Daoy (cell line): ENCODE data around the gene RRP1. TPM values are rescaled to one million over a fixed set of nuclear protein-coding genes. Genes with fewer than 3 reads are reported as not detected.

ENCODE experiments used
- DNase-seq: peaks from one replicate; pipeline ENCODE4 v3.0.0-alpha.2; 2015; ENCODE audit warnings: low read depth
- total RNA-seq: library from RNA; depleted of rRNA; stranded (reverse); fragments of >200 nt; shearing (Covaris generic); gene quantifications from 2 replicates; pipeline ENCODE4 v1.2.3, GENCODE V29; 2014

Gene RRP1
- total RNA-seq, 1 experiment from 2014 or later = 56.5 TPM

DNA sequence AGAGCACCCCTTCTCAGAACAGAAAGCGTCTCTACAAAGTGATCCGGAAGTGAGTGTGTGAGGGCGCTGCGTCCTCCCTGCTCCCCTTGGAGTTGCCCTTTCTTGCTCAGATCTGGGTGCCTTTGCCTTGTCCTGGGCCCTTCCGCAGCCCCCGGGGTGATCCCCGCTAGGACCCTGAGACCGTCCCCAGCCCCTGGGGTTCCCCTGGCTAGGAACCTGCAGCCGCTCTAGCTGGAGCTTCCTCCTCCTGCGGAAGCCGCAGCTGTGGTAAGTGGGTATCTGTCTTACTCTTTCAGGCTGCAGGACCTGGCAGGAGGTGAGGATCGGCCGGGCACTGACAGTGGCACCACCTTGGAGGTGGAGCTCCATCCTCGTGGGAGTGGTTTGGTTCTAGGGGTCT, 11.2 kb downstream of the RRP1 start:
- no peak for DNase-seq

DNA sequence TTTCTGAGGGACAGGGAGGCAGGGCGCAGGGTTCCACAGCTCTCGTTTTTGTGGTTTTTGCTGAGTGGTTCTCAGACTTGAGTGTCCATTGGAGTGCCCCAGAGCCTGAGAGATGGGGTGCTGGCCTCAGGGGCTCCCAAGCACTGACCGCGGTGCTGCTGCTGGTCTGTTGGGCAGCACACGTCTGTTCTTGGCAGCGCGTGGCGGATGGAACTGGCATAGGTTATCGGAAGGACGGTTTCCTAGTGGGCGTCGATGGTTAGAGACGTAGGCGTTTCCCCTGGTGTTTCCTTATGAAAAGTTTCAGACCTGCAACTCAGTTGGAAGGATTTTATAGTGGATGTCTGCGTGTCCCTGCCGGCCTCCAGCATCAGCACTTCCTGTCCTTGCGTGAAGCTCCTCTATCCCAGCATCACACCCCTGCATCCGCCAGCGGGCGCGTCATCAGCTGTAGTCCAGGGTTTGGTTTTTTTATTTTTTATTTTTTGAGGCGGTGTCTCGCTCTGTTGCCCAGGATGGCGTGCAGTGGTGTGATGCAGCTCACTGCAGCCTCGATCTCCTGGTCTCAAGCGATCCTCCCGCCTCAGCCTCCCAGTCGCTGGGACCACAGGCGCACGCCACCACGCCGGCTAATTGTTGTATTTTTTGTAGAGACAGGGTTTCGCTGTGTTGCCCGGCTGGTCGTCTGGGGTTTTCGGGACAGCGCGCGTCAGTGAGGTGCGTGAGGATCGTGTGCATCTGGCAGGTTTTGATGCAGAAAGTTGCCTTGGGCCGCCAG, 11.8 kb downstream of the RRP1 start:
- no peak for DNase-seq

DNA sequence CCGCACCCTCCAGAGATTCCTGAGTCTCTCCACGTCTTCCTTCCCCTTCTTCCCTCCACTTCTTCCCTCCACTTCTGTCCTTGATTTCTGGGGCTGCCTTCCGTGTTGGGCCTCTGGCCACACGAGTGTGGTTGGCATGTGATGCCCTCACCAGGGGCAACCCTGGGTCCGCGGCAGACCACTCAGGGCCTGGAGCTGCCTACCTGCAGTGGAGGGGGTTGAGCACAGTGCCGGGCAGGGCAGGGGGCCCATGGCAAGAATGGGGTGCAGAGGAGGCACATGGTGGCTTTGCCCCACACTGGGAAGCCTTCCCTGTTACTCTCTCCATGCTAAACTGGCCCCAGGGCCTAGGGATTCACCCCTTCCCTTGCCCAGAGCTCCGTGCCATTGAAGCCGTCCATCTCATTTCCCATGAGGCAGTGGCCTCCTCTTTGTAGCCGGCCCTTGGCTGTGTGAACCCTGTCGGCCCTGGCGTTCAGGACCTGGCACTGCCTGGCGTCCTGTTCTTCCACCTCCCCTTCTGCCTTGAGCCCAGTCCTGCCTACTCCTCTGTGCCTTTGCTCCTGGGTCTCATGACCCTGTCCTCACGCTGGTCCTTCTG, 13.4 kb downstream of the RRP1 start:
- DNase-seq = no peak

DNA sequence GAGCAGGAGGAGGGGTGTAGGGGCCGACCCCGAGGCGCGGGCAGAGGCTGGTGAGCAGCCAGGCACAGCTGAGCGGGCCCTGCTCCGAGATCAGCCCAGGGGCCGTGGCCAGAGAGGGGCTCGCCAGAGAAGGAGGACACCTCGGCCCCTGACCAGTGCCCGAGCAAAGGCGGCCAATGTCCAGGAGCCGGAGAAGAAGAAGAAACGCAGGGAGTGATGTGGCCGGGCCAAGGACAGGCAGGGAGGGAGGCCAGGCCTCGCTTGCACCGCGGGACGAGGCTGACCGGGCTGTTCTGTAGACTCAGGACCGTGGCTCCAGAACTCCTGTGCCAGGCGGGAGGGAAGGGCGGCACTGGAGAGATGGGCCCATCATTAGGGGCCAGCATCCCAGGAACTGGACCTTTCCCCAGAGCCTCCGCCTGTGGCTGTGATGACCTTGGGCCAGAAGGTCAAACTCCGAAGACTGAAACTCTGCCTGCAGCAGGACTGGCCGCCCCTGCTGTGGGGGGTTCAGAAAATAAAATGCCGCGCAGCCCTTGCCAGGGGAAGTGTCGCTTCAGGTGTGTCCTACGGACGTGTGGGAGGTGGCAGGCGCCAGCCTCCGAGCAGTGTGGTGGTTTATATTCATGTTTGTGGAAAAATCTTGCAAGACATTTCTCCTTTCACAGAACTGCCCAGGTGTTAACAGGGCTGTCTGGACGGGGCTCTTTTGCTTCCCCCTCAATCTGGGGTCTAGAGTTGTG, 14.4 kb downstream of the RRP1 start:
- DNase-seq = no peak

DNA sequence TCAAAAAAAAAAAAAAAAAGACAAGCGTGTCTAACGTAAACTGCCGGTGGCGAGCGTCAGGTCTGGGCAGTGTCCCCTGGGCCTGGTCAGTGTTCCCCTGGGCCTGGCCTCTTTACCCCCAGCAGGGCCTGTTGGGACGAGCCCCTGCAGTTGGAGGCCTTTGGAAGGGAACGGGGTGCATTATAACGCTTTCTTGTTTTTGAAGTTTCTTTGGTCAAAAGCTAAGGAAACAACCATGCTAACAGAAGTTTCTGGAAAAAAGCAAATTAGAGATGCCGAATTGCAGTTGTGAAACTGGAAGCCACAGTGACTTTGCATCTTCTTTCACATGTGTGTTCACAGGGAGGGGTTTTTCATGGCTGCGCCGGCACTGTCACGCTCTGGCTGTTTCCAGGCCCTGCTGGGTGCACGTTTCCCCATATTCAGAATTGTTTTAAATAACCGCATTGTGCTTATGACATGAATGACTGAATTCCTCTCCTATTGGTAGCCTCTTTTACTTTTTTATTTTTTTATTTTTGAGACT, 16.0 kb downstream of the RRP1 start:
- no peak for DNase-seq

DNA sequence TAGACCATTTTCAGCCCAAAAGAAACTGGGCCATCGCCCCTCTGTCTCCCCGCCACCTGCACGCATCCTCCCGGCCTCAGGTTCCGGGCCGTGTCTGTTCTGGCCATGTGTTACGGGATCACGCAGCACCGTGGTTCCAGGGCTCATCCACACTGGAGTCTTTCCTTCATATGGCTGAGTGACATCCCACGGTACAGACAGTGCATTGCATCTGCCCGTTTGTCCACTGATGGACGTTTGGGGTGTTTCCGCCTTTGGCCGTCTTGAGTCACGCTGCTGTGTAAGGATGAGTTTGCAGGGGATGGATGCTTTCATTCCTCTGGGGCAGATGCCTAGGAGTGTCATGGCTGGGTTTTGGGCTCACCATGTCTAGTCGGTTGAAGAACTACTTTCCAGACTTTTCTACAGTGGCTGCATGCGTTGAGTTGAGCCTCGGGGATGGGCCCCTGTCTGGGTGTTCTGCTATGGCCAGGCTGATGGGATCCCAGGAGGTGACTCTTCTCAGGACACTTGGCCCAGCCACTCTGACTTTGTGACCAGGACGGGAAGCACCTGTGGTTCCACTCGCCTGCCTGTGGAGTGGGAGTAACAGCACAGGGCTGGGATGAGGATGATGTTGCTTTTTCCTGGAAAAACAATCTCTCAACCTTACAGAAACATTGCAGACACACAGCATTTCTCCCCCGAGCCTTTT, 16.8 kb downstream of the RRP1 start:
- DNase-seq = no peak

DNA sequence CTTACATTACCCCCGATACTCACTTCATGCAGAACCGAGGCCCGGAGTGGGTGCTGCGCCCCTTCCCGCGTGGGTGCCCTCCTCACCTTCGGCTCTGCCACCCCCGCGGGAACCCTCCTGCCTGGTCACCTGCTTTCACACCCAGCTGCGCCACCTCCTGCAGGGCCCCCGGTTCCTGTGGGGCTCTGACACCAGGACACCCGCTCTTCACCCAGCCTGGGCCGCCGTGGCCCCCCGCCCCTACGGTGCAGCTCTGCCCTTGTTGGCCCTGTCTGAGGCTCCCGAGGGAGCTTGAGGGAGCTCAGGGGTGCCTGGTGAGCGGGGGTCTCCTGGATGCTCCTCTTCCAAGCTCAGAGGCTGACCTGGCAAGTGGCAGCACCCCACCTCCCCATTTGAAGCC, 19.0 kb downstream of the RRP1 start:
- DNase-seq = no peak

DNA sequence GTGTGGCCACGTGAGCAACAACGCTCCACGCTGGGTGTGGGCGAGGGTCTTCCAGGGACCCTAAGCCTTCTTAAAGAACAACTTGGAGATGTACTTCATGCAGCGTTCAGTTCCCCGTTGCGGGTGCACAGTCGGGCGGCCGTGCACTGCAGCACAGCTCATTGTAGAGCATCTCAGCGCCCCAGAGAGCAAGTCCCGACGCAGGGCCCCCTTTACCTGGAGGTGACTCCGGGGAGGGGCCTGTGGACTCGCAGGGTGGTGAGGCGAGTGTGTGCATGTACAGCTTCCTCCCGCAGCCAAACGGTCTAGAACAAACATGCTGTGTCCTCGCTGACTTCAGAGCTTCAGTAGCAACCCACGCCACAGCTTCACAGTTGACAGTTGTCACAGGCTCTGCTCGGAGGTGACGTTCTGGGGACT, 19.5 kb downstream of the RRP1 start:
- no peak for DNase-seq

DNA sequence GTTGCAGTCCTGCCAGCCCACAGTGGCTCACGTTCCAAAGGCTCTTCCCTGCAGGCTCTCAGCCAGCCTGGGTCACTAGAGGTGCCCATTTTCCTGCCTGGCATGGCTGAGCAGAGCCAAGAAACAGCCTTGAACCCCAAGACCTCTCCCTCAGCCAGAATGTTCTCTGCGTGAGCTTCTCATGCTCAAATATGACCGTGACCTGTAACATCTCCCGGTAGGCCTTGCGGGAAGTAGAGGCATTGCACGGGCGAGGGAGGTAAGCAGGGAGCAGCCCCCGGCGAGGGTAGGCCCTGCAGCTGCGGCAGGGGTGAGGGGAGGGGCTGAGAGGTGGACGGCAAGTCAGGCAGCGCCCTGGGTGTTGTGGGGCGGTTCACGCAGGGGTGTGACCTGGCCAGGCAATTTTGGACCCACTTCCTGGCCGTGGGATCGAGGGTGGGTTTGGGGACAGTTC, 20.0 kb downstream of the RRP1 start:
- DNase-seq = no peak

DNA sequence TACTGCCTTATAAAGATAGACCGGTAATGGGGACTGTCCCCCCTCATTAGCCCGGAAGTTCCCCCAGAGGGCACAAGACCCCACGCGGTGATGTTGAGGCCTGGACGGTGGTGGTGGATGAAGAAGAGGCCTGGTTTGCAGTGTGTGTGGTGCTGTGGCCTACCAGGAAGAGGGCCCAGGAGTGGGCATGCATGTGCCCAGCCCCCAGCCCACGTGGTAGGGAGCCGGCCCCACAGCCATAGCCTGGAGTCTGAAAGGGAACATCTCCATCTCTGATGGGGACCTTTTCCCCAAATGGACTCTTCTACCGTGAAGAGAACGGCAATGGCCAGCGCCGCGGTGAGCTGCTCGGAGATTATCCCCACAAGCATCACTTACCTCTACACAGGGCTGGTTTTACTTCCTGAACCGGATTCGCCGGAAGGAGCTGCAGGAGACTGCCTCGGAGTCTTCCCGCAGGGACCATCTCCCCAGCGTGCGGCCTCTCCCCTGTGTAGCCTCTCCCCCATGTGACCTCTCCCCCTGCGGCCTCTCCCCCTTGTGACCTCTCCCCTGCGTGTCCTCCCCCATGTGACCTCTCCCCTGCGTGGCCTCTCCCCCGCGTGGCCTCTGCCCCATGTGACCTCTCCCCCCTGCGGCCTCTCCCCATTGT, 20.6 kb downstream of the RRP1 start:
- DNase-seq = no peak

DNA sequence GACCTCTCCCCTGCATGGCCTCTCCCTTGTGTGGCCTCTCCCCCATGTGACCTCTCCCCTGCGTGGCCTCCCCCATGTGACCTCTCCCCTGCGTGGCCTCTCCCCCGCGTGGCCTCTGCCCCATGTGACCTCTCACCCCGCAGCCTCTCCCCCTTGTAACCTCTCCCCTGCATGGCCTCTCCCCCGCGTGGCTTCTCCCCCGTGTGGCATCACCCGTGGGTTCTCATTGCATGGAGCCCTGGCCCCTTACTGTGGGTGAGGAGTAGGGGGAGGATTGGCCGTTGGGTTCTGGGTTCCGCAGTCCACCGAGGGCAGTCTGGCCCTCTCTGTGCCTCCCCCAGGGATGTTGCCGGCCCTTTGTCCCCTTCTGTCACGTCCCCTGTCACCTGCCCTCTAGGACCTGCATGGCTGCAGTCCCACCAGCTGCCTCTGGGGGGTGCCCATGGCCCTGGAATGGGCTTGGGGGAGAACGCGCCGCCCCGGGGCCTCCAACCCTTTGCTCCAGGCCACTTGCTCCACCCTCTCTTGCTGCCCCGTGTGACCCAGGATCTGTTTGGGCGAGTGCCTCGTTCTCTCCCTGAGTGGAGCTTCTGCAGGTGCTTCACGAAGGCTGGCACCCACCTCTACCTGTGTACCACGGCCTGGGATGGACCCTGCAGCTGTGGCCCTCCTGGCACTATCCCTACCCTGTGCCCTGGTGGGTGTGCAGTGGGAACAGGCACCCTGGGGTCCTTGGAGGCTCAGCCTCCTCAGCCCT, 21.3 kb downstream of the RRP1 start:
- DNase-seq = peak; percentile 84

DNA sequence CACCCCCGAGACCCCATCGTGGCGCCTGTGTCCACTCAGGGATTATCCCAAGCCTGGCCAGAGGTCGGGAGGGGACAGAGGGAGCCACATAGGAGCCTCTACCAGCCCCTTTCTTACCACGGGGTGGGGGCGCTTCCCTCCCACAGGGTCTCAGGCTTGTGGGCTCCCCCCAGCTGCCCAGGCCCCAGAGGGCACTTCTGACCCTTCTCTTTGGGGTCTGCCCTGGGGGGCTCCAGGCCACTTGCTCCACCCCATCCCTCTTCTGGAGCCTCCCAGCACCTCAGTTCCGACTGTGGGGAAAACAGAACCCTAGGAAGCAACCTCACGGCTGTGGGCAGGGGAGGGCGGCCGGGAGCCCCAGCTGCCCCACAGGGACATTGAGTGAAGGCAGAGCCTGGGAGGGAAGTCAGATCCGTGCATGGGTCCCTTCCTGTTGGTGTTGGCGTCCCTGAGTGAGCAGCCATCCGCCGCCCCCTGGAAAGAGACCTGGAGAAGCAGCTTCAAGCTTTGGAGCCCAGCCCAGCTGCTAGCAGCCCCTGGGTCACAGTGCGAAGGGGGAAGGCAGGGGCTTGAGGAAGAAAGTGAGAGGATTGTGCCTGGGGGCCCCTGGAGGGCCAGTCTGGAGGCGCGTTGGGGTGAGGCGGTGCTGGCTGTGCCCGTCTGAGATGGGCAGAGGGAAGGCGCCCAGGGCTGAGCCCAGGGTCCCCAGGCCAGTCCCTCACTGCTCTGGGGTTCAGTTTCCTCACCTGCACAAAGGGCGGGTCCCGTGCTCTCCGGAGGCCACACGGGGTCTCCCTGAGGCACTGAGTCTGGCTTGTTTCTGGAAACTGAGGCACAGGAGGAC, 22.1 kb downstream of the RRP1 start:
- no peak for DNase-seq

DNA sequence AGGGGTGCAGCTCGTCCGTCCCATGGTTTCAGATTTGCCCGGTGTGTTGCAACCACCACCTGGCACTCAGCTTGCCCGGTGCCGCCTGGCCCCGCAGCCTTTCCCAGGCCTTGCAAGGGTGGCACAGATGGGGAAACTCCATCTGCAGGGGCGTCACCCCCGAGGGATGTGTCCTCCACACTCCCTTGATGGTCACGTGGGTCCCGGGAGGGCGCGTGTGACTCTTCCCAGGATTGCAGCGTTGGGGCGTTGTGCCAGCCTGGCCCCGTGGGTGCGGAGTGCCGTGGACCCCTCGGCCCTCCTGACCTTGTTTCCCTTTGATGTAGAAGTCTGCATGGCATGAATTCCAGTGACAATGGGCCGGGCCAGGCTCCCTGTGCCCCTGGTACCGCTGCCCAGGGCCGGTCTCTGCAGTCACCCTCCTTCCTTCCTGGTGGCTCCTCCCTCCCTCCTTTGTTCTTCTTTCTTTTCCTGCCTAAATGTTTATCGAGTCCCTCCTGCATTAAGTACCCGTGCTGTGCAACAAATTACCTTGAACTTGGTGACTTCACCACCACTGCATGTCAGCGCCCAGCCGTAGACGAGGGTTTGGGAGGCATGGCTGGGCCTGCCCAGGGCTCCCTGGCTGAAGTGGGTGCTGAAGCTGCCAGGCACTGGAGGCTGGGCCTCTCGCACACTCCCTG, 22.9 kb downstream of the RRP1 start:
- peak; percentile 49 for DNase-seq

DNA sequence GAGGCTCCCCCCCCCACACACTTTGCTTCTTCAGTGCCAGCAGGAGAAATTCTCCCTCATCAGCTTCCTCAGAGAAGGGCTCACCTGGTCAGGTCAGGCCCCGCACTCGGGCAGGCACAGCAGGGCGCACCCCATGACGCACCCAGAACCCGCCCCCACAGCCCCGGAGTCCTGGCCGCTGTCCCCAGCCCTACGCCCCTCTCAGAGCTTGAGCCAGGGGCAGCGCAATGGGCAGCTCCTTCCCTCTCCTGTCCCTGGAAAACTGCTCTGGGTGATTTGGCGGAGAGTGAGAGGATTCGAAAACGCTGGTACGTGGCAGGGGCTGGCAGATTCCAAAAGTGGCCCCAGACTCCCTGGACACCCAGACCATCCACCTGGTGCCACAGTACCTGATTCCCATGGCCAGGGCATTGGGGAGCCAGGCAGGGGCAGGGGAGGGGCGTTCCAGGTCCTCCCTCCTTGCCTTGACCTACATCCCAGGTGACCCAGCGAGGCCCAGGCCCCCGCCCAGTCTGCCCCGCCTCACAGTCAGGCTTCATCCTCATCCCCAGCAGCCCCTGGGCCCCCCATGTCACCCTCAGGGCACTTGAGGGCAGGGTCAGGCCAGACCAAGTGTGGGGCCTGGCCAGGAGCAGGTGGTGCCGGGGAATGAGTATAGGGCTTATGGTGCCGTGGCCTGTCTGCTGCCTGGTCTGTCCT, 23.7 kb downstream of the RRP1 start:
- DNase-seq = no peak

DNA sequence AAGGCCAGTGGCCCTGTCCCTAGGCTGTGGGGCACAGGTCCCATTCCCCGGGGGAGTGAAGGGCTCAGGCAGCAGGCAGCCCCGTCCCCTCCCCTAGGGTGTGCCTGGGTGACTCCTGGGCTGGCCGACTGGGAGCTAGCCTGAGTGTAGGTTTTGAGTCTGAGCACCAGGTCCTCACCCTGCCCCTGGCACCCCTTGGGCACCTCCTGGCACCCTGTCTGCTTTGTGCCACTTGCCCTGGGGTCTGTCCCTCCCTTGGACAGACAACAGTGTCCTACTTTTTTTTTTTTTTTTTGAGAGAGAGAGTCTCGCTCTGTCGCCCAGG, 24.2 kb downstream of the RRP1 start:
- no peak for DNase-seq

DNA sequence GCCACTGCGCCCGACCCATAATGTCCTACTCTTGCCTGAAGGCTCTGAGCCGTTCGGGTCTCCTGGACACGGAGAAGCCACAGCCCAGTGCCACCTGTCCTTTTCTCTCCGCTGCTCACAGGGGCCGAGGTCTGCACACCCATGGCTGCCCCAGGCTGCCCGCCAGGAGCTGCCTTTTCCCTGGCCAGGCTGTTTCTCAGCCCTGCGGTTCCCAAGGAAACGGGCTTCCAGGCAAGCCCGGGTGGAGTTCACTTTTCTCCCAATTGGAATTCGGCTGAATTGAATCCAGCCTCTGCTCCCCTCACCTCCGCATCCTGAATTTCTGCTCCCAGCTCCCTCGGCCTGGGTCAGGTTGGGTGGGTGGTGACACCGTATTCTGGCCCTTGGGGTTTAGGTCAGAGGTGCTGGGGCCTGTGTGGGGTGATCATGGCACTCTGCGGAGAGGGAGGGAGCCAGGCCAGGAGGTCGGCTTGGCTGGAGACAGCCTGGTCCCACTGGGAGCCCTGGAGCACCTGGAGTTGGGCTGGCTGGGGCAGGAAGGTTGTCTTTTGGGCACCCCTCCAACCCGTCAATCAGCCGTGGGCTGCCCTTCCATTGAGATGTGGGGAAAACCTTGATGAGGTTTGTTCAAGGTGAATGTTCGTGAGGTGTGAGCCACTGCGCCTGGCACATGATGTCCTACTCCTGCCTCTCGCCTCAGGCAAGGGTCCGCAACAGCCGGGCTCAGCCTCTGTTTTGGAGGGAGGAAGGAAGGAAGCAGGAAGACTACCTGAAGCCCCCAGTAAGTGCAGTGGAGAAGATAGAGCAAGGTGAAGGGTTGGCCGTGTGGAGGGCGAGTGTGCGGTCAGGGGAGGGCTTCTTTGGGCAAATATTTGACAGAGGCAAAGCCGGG, 25.1 kb downstream of the RRP1 start:
- no peak for DNase-seq

DNA sequence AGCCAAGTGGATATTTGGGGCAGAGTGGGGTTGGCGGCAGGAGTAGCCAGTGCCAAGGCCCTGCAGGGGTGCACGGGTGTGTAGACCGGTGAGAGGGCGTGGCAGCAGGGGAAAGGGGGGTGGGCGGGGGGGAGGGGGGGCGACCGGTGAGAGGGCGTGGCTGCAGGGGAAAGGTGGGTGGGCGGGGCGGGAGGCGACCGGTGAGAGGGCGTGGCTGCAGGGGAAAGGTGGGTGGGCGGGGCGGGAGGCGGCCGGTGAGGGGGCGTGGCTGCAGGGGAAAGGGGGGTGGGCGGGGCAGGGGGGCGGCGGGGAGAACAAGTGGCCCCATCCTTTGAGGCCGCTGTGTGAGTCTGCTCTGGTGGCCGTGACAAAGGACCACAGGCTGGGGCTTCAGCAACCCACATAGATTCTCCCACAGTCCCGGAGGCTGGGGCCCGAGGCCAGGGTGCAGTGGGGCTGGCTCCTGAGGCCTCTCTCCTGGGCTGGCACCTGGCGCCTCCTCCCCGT, 25.8 kb downstream of the RRP1 start:
- DNase-seq = no peak
